Measurements from ENCODE around the gene RCC1.

GRCh38 chr1:28566931-28567330 lies 61.1 kb downstream of the RCC1 start:
- no peak for TF ChIP-seq CTCF (IDR thresholded peaks at IDR 0.05; ENCODE audit: low read depth, low read length)
- no peak for TF ChIP-seq EZH2phosphoT487 (IDR thresholded peaks at IDR 0.05; ENCODE audit: low read depth)
